ENCODE data around the gene ARPC2. TPM values are rescaled to one million over a fixed set of nuclear protein-coding genes. Genes with fewer than 3 reads are reported as not detected.

ARPC2 gene
- total RNA-seq, 1 donor from 2014 or later = 424 TPM

- no peak for DNase-seq (ENCODE audit: low spot score)
Observed at GRCh38 chr2:218300141-218300540, 83.2 kb downstream of the ARPC2 start.

DNA sequence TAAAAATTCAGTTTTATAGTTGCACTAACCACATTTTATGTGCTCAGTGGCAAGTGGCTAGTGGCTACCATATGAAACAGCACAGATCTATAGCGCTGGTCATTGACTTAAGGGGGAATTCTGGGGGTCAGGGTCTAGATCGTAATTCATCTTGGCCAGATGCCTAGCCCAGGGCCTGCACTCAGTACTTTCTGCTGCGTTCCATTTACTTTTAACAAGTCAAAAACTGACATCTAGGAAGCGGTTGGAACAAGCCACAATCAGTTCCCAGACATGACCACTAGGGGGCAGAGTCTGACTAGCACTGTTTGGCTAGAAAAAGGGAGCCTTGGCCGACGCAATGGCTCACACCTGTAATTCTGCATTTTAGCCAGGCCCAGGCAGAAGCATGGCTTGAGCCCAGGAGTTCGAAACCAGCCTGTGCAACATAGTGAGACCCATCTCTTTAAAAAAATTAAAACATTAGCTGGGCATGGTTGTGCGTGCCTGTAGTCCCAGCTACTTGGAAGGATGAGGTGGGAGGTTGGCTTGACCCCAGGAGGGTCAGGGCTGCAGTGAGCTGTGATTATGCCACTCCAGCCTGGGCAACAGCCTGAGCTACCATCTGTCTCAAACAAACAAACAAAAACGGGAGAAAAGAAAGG, 84.3 kb downstream of the ARPC2 start:
- H3K27me3 Mint-ChIP-seq (ENCODE audit: low read depth) = no peaks in the 10 kb centered on the region
- H3K4me1 Mint-ChIP-seq (ENCODE audit: low read depth) = peaks cover 12% of the 10 kb centered on the region
- H3K4me3 Mint-ChIP-seq (ENCODE audit: unreplicated experiment) = no peak overlapping the region
- DNase-seq (ENCODE audit: low spot score) = no peak
- peak; percentile 95 for TF ChIP-seq CTCF (IDR thresholded peaks at IDR 0.05)
- no peaks in the 10 kb centered on the region for H3K36me3 Mint-ChIP-seq (ENCODE audit: low read depth)
- no peaks in the 10 kb centered on the region for H3K9me3 Mint-ChIP-seq (ENCODE audit: low read depth)
- H3K27ac Mint-ChIP-seq (ENCODE audit: unreplicated experiment) = no peak overlapping the region

More at GRCh38 chr2:218300141-218300540, 83.2 kb downstream of the ARPC2 start:
- Mint-ChIP-seq H3K4me1 (ENCODE audit: low read depth) (peaks cover 11% of the 10 kb centered on the region), H3K4me3 (ENCODE audit: unreplicated experiment) (no peak overlapping the region), H3K27me3 (ENCODE audit: low read depth) (no peaks in the 10 kb centered on the region), H3K36me3 (ENCODE audit: low read depth) (no peaks in the 10 kb centered on the region), H3K9me3 (ENCODE audit: low read depth) (no peaks in the 10 kb centered on the region), H3K27ac (ENCODE audit: unreplicated experiment) (no peak overlapping the region)
- no peak for TF ChIP-seq CTCF (IDR thresholded peaks at IDR 0.05)

Small RNAs within 50 kb of the gene (microRNA-seq; reads per million reads assigned to microRNA genes)
- gene MIR6513 (ENCODE audit: borderline number of aligned reads) = 2.2 reads per million

Other genes with a start within 250 kb of the ARPC2 start
- 227 to 272 TPM (median 249 TPM) in 3 replicates for gene TNS1, start 214.2 kb upstream of the ARPC2 start, total RNA-seq
- not detected in 3 replicates for gene RUFY4, start 147.9 kb upstream of the ARPC2 start, total RNA-seq
- not detected in 3 replicates for gene CXCR2, start 91.2 kb upstream of the ARPC2 start, total RNA-seq
- gene CXCR1, start 50.2 kb upstream of the ARPC2 start, total RNA-seq = not detected in 3 replicates
- gene GPBAR1, start 43.8 kb downstream of the ARPC2 start, total RNA-seq = 0.10 to 0.26 TPM (median 0.22 TPM) in 3 replicates
- 39.6 to 42.6 TPM (median 42.4 TPM) in 3 replicates for gene AAMP, start 52.9 kb downstream of the ARPC2 start, total RNA-seq
- 28.9 to 49.9 TPM (median 31.3 TPM) in 3 replicates for gene PNKD, start 53.3 kb downstream of the ARPC2 start, total RNA-seq
- gene TMBIM1, start 75.3 kb downstream of the ARPC2 start, total RNA-seq = 69.6 to 100 TPM (median 96.1 TPM) in 3 replicates
- gene CATIP, start 139.7 kb downstream of the ARPC2 start, total RNA-seq = not detected in 3 replicates
- 0.08 to 0.15 TPM (median 0.10 TPM) in 3 replicates for gene SLC11A1, start 165.1 kb downstream of the ARPC2 start, total RNA-seq
- gene CTDSP1, start 182.7 kb downstream of the ARPC2 start, total RNA-seq = 85.0 to 97.8 TPM (median 95.3 TPM) in 3 replicates
- gene VIL1, start 201.9 kb downstream of the ARPC2 start, total RNA-seq = not detected in 3 replicates